Gastrocnemius medialis (tissue), 4 donors: ENCODE data around the gene CRYBG1. TPM values are rescaled to one million over a fixed set of nuclear protein-coding genes. Genes with fewer than 3 reads are reported as not detected.

ENCODE experiments used
- ATAC-seq, 2 donors: fragments of 150-250 bp; one replicate each; pipeline ENCODE4 v1.9.1; 2016
- DNase-seq, 2 donors: peaks; one replicate each; pipeline ENCODE4 v3.0.0-alpha.2; 2019
- H3K27ac ChIP-seq, 4 donors: fragments of 200-600 bp; sonication (generic); 1 replicate in 1 of 4; 2 replicates in 3 of 4; pipeline ENCODE4 v1.5.1; 2016 to 2018; ENCODE audit warnings: mild to moderate bottlenecking in 2 of 4, moderate library complexity in 1 of 4
- H3K27me3 ChIP-seq, 3 donors: fragments of 200-600 bp; sonication (generic) in 2 of 3; 1 replicate in 1 of 3; 2 replicates in 2 of 3; pipeline versions ENCODE4 v1.5.1 to v1.6.0; 2016 to 2019; ENCODE audit warnings: mild to moderate bottlenecking in 1 of 3, moderate library complexity in 1 of 3
- H3K36me3 ChIP-seq, 2 donors: fragments of 200-600 bp; sonication (generic) in 1 of 2; one replicate each; pipeline ENCODE4 v1.5.1; 2017 to 2018
- H3K4me1 ChIP-seq, 2 donors: fragments of 200-600 bp; sonication (generic) in 1 of 2; one replicate each; pipeline ENCODE4 v1.5.1; 2016 to 2017; ENCODE audit warnings: mild to moderate bottlenecking in 2 of 2
- H3K4me3 ChIP-seq, 4 donors: fragments of 200-600 bp; sonication (generic) in 3 of 4; 1 replicate in 1 of 4; 2 replicates in 3 of 4; pipeline ENCODE4 v1.5.1; 2016 to 2019; ENCODE audit warnings: mild to moderate bottlenecking in 2 of 4
- H3K9me3 ChIP-seq, 3 donors: fragments of 200-600 bp; sonication (generic) in 2 of 3; 1 replicate in 1 of 3; 2 replicates in 2 of 3; pipeline ENCODE4 v1.5.1; 2016 to 2019
- POLR2A ChIP-seq, 2 donors: fragments of 450-650 bp; IDR thresholded peaks; one replicate each; pipeline ENCODE4 v1.6.1; 2017; ENCODE audit warnings: antibody characterized with exemption in 2 of 2, mild to moderate bottlenecking in 2 of 2, moderate library complexity in 2 of 2
- in situ Hi-C, 4 donors: fragments of 200-750 bp; cut with MboI; loops; one replicate each; pipeline versions ENCODE4 v1.15.0 to v1.8.0; 2017; ENCODE audit warnings: low sequenced_read_pairs in 4 of 4
- intact Hi-C: fragments of 100-400 bp; cut with DNase I; formaldehyde crosslinking; loops from one replicate; pipeline ENCODE4 v1.15.1; 2023; ENCODE audit warnings: low total_unique reads
- total RNA-seq, 4 donors: library from RNA; depleted of rRNA; stranded (reverse); fragments of >200 nt; gene quantifications; one replicate each; pipeline versions ENCODE4 v1.1.0 to v1.2.3, GENCODE V29; 2016
- TF ChIP-seq, protein P1 (sequence below), 5 experiments: fragments of 450-650 bp in 3 of 5; fragments of 200-600 bp in 2 of 5; sonication (generic) in 2 of 5; IDR thresholded peaks in 4 of 5; conservative IDR thresholded peaks in 1 of 5; 1 replicate in 4 of 5; 2 replicates in 1 of 5; pipeline ENCODE4 v1.5.1; 2016 to 2019; ENCODE audit warnings: antibody characterized with exemption in 5 of 5, mild to moderate bottlenecking in 3 of 5, moderate library complexity in 3 of 5

Gene CRYBG1
- total RNA-seq, 4 donors from 2014 or later, result 0.98 to 1.5 (median 1.1) TPM

DNA sequence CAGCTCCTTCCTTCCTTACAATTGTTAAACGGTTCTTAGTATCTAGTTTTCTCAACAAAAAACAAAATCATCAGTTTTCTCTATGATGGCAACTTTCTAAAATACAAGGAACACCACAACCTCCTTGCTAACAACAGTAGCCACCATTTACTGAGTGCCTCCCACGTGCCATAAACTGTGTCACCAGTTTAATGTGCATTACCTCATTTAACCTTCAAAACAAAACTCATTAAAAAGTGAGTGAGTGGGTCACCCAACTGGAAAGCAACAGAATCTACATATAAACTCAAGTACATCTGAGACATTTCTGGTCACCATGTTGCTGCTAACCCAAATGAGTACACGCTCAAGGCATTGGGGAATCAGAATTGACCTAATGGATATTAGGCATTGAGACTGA, 257.8 kb downstream of the CRYBG1 start:
- Histone ChIP-seq H3K27ac (no peak overlapping the region), H3K4me3 (no peak overlapping the region), H3K4me1 (no peaks in the 10 kb centered on the region), H3K9me3 (no peaks in the 10 kb centered on the region), H3K36me3 (no peaks in the 10 kb centered on the region), H3K27me3 (no peaks in the 10 kb centered on the region)
- in situ Hi-C loops, result loop anchor here in 1 of 4 donors (25.0 kb wide), 1 partner anchor 369 kb away; no protein-coding TSS in a partner anchor
- ATAC-seq, result no peak
- DNase-seq, result no peak
- intact Hi-C loops, result no loop called here
- TF ChIP-seq POLR2A (IDR thresholded peaks at IDR 0.05), result no peak
- TF ChIP-seq, protein P1, sequence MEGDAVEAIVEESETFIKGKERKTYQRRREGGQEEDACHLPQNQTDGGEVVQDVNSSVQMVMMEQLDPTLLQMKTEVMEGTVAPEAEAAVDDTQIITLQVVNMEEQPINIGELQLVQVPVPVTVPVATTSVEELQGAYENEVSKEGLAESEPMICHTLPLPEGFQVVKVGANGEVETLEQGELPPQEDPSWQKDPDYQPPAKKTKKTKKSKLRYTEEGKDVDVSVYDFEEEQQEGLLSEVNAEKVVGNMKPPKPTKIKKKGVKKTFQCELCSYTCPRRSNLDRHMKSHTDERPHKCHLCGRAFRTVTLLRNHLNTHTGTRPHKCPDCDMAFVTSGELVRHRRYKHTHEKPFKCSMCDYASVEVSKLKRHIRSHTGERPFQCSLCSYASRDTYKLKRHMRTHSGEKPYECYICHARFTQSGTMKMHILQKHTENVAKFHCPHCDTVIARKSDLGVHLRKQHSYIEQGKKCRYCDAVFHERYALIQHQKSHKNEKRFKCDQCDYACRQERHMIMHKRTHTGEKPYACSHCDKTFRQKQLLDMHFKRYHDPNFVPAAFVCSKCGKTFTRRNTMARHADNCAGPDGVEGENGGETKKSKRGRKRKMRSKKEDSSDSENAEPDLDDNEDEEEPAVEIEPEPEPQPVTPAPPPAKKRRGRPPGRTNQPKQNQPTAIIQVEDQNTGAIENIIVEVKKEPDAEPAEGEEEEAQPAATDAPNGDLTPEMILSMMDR (IDR thresholded peaks at IDR 0.05 in 4 of 5, conservative IDR thresholded peaks at IDR 0.05 in 1 of 5), result no peak

DNA sequence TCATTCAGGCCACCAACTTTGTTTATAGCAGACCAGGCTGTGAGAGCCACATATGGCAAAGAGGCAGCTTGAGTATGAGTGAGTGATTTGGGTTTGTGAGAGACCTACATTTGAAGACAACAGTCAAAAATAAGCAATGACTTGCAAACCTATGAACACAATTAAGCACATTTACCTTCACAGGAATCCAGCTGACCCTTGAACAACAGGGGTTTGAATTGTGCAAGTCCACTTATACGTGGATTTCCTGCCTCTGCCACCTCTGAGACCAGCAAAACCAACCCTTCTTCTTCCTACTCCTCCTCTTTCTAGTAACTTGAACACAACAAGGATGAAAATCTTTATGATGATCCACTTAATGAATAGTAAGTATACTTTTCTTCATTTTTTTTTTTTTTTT, 258.7 kb downstream of the CRYBG1 start:
- H3K9me3 ChIP-seq, result no peaks in the 10 kb centered on the region
- no peaks in the 10 kb centered on the region for H3K27me3 ChIP-seq
- in situ Hi-C loops, result loop anchor here in 1 of 4 donors (25.0 kb wide), 1 partner anchor 368 kb away; no protein-coding TSS in a partner anchor
- intact Hi-C loops, result no loop called here
- no peaks in the 10 kb centered on the region for H3K36me3 ChIP-seq
- DNase-seq (no peak), ATAC-seq (no peak)
- no peak overlapping the region for H3K27ac ChIP-seq
- no peak overlapping the region for H3K4me3 ChIP-seq
- TF ChIP-seq, protein P1 (IDR thresholded peaks at IDR 0.05 in 4 of 5, conservative IDR thresholded peaks at IDR 0.05 in 1 of 5), result no peak
- H3K4me1 ChIP-seq, result no peaks in the 10 kb centered on the region

DNA sequence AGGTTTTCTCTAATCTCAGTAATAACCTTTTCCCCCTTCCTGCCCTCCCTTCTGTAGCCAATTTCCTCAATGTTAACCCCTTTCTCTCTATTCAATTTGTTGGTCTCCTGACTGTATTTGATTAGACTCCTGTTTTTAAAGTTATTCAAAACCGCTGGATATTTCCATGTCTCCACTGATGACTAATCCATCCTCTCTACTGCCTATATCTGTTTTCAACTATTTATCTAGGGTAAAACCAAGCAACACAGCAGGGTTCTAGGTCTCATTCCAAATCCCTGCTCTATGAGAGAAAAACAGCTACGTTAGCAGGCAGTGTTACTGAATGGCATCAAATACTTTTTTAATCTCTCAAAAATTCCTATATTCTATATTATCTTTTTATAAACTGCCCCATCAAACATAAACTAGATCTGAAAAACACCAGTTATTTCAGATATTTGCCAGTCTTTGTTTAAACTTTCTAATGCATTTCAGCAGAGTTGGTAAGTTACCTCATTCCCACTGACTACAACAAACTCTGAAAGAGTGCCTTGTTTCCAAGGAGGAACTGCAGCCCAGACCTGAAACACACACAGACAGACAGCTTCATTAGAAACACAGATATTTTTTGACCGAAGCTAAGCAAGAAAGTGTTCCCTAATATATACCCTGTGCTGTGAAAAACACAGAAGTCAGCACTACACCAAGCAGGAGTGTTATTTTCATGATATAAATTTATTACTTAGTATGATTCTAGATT, 260.6 kb downstream of the CRYBG1 start:
- Histone ChIP-seq H3K27ac (no peak overlapping the region), H3K4me1 (no peaks in the 10 kb centered on the region), H3K27me3 (no peaks in the 10 kb centered on the region), H3K4me3 (no peak overlapping the region), H3K9me3 (no peaks in the 10 kb centered on the region), H3K36me3 (no peaks in the 10 kb centered on the region)
- intact Hi-C loops (no loop called here), in situ Hi-C loops (loop anchor here in 1 of 4 donors (25.0 kb wide), 1 partner anchor 366 kb away; no protein-coding TSS in a partner anchor)
- no peak for TF ChIP-seq POLR2A (IDR thresholded peaks at IDR 0.05)
- TF ChIP-seq, protein P1 (IDR thresholded peaks at IDR 0.05 in 4 of 5, conservative IDR thresholded peaks at IDR 0.05 in 1 of 5), result no peak
- DNase-seq, result no peak
- no peak for ATAC-seq

Other genes starting within 250 kb of the CRYBG1 start
- gene ATG5, start 35.0 kb upstream of the CRYBG1 start, total RNA-seq, result 10 to 100 TPM; 18.9 to 22.3 (median 20.1) TPM